Measurements from ENCODE around the gene LIN9. TPM values are rescaled to one million over a fixed set of nuclear protein-coding genes. Genes with fewer than 3 reads are reported as not detected.
A peak's percentile ranks its signal among the peaks of the same experiment; 100 is the strongest.

LIN9 gene
- total and polyA plus RNA-seq, 2 of the 13 experiments (the other 11 are each of a cell fraction or from before 2014, with no cell fraction given), result 3.0 to 10.0 TPM

GRCh38 chr1:226309398-226310244 is 657 bp upstream of the LIN9 start (continued):
- TF ChIP-seq NFRKB (IDR thresholded peaks at IDR 0.05) (no peak), ZNF329 (CRISPR knock-in tag; IDR thresholded peaks at IDR 0.05; ENCODE audit: low read depth) (no peak), U2AF1 (optimal IDR thresholded peaks at IDR 0.05; ENCODE audit: low read depth, low read length) (peak; percentile 65), NFE2 (CRISPR knock-in tag; IDR thresholded peaks at IDR 0.05) (no peak), ZNF761 (CRISPR knock-in tag; conservative IDR thresholded peaks at IDR 0.05) (no peak), TFAP4 (IDR thresholded peaks at IDR 0.05; ENCODE audit: borderline replicate concordance, low read depth) (peak; percentile 62; the same call in 1 of the 2 replicates), ZFY (CRISPR knock-in tag; IDR thresholded peaks at IDR 0.05) (peak; percentile 76), KLF16 (CRISPR knock-in tag; IDR thresholded peaks at IDR 0.05) (no peak), SAFB2 (CRISPR knock-in tag; IDR thresholded peaks at IDR 0.05; ENCODE audit: borderline replicate concordance, low read depth) (no peak), MED1 (CRISPR knock-in tag; IDR thresholded peaks at IDR 0.05) (0 out of 2 replicates have a peak, but pooled peaks have one; percentile 21), ZNF644 (CRISPR knock-in tag; IDR thresholded peaks at IDR 0.05; ENCODE audit: low read depth) (no peak), GABPB1 (CRISPR knock-in tag; IDR thresholded peaks at IDR 0.05) (peak; percentile 24), DRAP1 (CRISPR knock-in tag; IDR thresholded peaks at IDR 0.05) (0 out of 2 replicates have a peak, but pooled peaks have one; percentile 25), ZNF335 (CRISPR knock-in tag; IDR thresholded peaks at IDR 0.05) (no peak), KLF9 (CRISPR knock-in tag; IDR thresholded peaks at IDR 0.05; ENCODE audit: low read depth) (no peak), MYC (CRISPR knock-in tag; IDR thresholded peaks at IDR 0.05; ENCODE audit: borderline replicate concordance) (peak; percentile 17; the same call in 1 of the 2 replicates), FOSL2 (CRISPR knock-in tag; IDR thresholded peaks at IDR 0.05) (no peak), KLF13 (CRISPR knock-in tag; IDR thresholded peaks at IDR 0.05) (no peak), NR2F6 (IDR thresholded peaks at IDR 0.05) (0 out of 2 replicates have a peak, but pooled peaks have one; percentile 11), NR2F6 (CRISPR knock-in tag; IDR thresholded peaks at IDR 0.05) (peak; percentile 27; the same call in 1 of the 2 replicates), CBX5 (CRISPR knock-in tag; IDR thresholded peaks at IDR 0.05; ENCODE audit: borderline replicate concordance) (no peak), ZNF10 (CRISPR knock-in tag; IDR thresholded peaks at IDR 0.05; ENCODE audit: borderline replicate concordance, low read depth) (no peak)
- TF ChIP-seq, protein P1, sequence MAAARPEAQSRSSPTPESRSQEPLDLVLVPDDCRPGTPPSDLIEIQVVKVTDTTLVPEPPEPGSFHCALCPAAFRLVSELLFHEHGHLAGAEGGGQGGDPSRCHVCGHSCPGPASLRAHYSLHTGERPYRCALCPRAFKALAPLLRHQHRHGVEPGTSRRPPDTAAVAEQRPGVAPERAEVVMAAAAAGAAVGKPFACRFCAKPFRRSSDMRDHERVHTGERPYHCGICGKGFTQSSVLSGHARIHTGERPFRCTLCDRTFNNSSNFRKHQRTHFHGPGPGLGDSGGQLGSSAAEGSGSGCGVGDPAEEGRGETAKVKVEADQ (CRISPR knock-in tag; IDR thresholded peaks at IDR 0.05; ENCODE audit: borderline replicate concordance), result no peak
- TF ChIP-seq, protein P2, sequence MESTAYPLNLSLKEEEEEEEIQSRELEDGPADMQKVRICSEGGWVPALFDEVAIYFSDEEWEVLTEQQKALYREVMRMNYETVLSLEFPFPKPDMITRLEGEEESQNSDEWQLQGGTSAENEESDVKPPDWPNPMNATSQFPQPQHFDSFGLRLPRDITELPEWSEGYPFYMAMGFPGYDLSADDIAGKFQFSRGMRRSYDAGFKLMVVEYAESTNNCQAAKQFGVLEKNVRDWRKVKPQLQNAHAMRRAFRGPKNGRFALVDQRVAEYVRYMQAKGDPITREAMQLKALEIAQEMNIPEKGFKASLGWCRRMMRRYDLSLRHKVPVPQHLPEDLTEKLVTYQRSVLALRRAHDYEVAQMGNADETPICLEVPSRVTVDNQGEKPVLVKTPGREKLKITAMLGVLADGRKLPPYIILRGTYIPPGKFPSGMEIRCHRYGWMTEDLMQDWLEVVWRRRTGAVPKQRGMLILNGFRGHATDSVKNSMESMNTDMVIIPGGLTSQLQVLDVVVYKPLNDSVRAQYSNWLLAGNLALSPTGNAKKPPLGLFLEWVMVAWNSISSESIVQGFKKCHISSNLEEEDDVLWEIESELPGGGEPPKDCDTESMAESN (CRISPR knock-in tag; conservative IDR thresholded peaks at IDR 0.05), result no peak
- TF ChIP-seq, protein P3, sequence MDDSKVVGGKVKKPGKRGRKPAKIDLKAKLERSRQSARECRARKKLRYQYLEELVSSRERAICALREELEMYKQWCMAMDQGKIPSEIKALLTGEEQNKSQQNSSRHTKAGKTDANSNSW (CRISPR knock-in tag; IDR thresholded peaks at IDR 0.05; ENCODE audit: borderline replicate concordance), result 0 out of 2 replicates have a peak, but pooled peaks have one; percentile 43
- TF ChIP-seq, protein P4, sequence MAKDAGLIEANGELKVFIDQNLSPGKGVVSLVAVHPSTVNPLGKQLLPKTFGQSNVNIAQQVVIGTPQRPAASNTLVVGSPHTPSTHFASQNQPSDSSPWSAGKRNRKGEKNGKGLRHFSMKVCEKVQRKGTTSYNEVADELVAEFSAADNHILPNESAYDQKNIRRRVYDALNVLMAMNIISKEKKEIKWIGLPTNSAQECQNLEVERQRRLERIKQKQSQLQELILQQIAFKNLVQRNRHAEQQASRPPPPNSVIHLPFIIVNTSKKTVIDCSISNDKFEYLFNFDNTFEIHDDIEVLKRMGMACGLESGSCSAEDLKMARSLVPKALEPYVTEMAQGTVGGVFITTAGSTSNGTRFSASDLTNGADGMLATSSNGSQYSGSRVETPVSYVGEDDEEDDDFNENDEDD (CRISPR knock-in tag; IDR thresholded peaks at IDR 0.05; ENCODE audit: borderline replicate concordance), result no peak
